IMR-90 (cell line): ENCODE measurements around the gene DPYD. TPM values are rescaled to one million over a fixed set of nuclear protein-coding genes. Genes with fewer than 3 reads are reported as not detected.

Experiments
- ATAC-seq: fragments of 200-7000 bp; cut with Tn5 transposase; 2 replicates; pipeline ENCODE4 v1.9.1; 2020; ENCODE audit warnings: low read depth, mild to moderate bottlenecking, moderate library complexity
- BruUV-seq: library from RNA; stranded (reverse); fragments of 400-500 nt; replicated peaks from 2 replicates; lab custom pipeline; 2021; lab: Mats Ljungman, UMichigan
- CTCF ChIA-PET: fragments of 300-600 bp; formaldehyde crosslinking; extraction: SDS; loops from one replicate; lab custom pipeline; 2021; ENCODE audit warnings: antibody characterized with exemption; lab: Yijun Ruan, JAX
- POLR2A ChIA-PET: fragments of 300-600 bp; sonication (Branson Sonifier 250); formaldehyde crosslinking; loops from one replicate; lab custom pipeline; 2022; ENCODE audit warnings: antibody characterized with exemption; ENCODE audit not compliant: unreplicated experiment; lab: Charles Lee
- DNase-seq: peaks from one replicate; pipeline ENCODE4 v3.0.0; 2013
- H2AFZ ChIP-seq: replicated peaks from 2 replicates; pipeline ENCODE3; 2013; ENCODE audit warnings: low read length, mild to moderate bottlenecking; ENCODE audit not compliant: poor library complexity
- H2AK5ac ChIP-seq: 2 replicates; pipeline ENCODE4 v1.6.1; 2013; ENCODE audit warnings: low read depth, low read length, inconsistent platforms
- H2AK9ac ChIP-seq: replicated peaks from 2 replicates; pipeline ENCODE3; 2013; ENCODE audit warnings: mild to moderate bottlenecking, low read depth, low read length, moderate library complexity; ENCODE audit not compliant: poor library complexity
- H2BK120ac ChIP-seq: 2 replicates; pipeline ENCODE4 v1.6.1; 2013; ENCODE audit warnings: low read depth, low read length, inconsistent platforms
- H2BK15ac ChIP-seq: 3 replicates; pipeline ENCODE4 v1.6.1; 2013; ENCODE audit warnings: low read depth, low read length, inconsistent platforms
- H2BK20ac ChIP-seq: 2 replicates; pipeline ENCODE4 v1.6.1; 2013; ENCODE audit warnings: low read depth, mild to moderate bottlenecking, inconsistent platforms, low read length, moderate library complexity
- H2BK5ac ChIP-seq: 2 replicates; pipeline ENCODE4 v1.6.1; 2013; ENCODE audit warnings: mild to moderate bottlenecking, low read depth, low read length, inconsistent platforms; ENCODE audit not compliant: poor library complexity, severe bottlenecking
- H3K14ac ChIP-seq: replicated peaks from 2 replicates; pipeline ENCODE4 v1.6.1; 2013; ENCODE audit warnings: low read depth, low read length, inconsistent platforms
- H3K18ac ChIP-seq: 2 replicates; pipeline ENCODE4 v1.6.1; 2013; ENCODE audit warnings: low read depth, low read length, control low read depth
- H3K23ac ChIP-seq: 2 replicates; pipeline ENCODE4 v1.6.1; 2013; ENCODE audit warnings: low read depth, low read length, inconsistent platforms
- H3K27ac ChIP-seq: 2 replicates; pipeline ENCODE4 v1.5.1; 2013; ENCODE audit warnings: mild to moderate bottlenecking, control low read depth, low read length; ENCODE audit not compliant: insufficient read depth
- H3K27me3 ChIP-seq: 2 replicates; pipeline ENCODE4 v1.6.1; 2013; ENCODE audit warnings: low read length; ENCODE audit not compliant: control insufficient read depth, insufficient read depth
- H3K36me3 ChIP-seq: 2 replicates; pipeline ENCODE4 v1.6.1; 2013; ENCODE audit warnings: low read length, mixed read lengths; ENCODE audit not compliant: control insufficient read depth, insufficient read depth
- H3K4ac ChIP-seq: 2 replicates; pipeline ENCODE4 v1.6.1; 2013; ENCODE audit warnings: low read depth, low read length, inconsistent platforms
- H3K4me1 ChIP-seq: 2 replicates; pipeline ENCODE4 v1.6.1; 2013; ENCODE audit warnings: low read length, mixed read lengths; ENCODE audit not compliant: control insufficient read depth, insufficient read depth
- H3K4me2 ChIP-seq: 2 replicates; pipeline ENCODE4 v1.6.1; 2013; ENCODE audit warnings: low read depth, mild to moderate bottlenecking, control low read depth, low read length, moderate library complexity
- H3K4me3 ChIP-seq: 2 replicates; pipeline ENCODE4 v1.5.1; 2013; ENCODE audit warnings: low read depth, mild to moderate bottlenecking, control low read depth, low read length, moderate library complexity; ENCODE audit not compliant: insufficient read depth
- H3K56ac ChIP-seq: 2 replicates; pipeline ENCODE4 v1.6.1; 2013; ENCODE audit warnings: low read length, inconsistent platforms; ENCODE audit not compliant: insufficient read depth; ENCODE audit errors: extremely low read depth
- H3K79me1 ChIP-seq, 2 experiments: 2 replicates each; pipeline ENCODE4 v1.6.1; 2013; ENCODE audit warnings: low read length in 2 of 2, inconsistent platforms in 1 of 2, low read depth in 1 of 2
- H3K9ac ChIP-seq: 2 replicates; pipeline ENCODE4 v1.6.1; 2013; ENCODE audit warnings: low read depth, low read length, control low read depth
- H3K9me1 ChIP-seq: 2 replicates; pipeline ENCODE4 v1.6.1; 2013; ENCODE audit warnings: low read length, inconsistent platforms; ENCODE audit not compliant: insufficient read depth
- H3K9me3 ChIP-seq: 2 replicates; pipeline ENCODE4 v1.6.1; 2013; ENCODE audit warnings: low read length; ENCODE audit not compliant: control insufficient read depth, insufficient read depth
- H4K20me1 ChIP-seq: 2 replicates; pipeline ENCODE4 v1.6.1; 2013; ENCODE audit warnings: low read length, inconsistent platforms; ENCODE audit not compliant: insufficient read depth
- H4K5ac ChIP-seq: 2 replicates; pipeline ENCODE4 v1.6.1; 2013; ENCODE audit warnings: mild to moderate bottlenecking, low read depth, low read length, control low read depth
- H4K8ac ChIP-seq, 2 experiments: 2 replicates each; pipeline ENCODE4 v1.6.1; 2013; ENCODE audit warnings: low read depth in 2 of 2, low read length in 2 of 2, control low read depth in 1 of 2, inconsistent platforms in 1 of 2
- H4K91ac ChIP-seq: 2 replicates; pipeline ENCODE4 v1.6.1; 2013; ENCODE audit warnings: low read depth, low read length, inconsistent platforms; ENCODE audit not compliant: insufficient read depth
- CEBPB ChIP-seq: IDR thresholded peaks from 2 replicates; pipeline ENCODE4 v1.6.1; 2012; ENCODE audit warnings: low read depth, low read length, improper control_type of control experiment
- CHD1 ChIP-seq: IDR thresholded peaks from 2 replicates; pipeline ENCODE4 v1.6.1; 2012; ENCODE audit warnings: low read depth, low read length, improper control_type of control experiment
- FOS ChIP-seq: fragments of 150-350 bp; IDR thresholded peaks from 2 replicates; pipeline ENCODE4 v1.6.1; 2016; ENCODE audit warnings: low read depth, low read length
- MAFK ChIP-seq: IDR thresholded peaks from 2 replicates; pipeline ENCODE4 v1.6.1; 2012; ENCODE audit warnings: low read depth, low read length, improper control_type of control experiment
- MAZ ChIP-seq: IDR thresholded peaks from 2 replicates; pipeline ENCODE4 v1.6.1; 2012; ENCODE audit warnings: low read depth, mild to moderate bottlenecking, low read length, improper control_type of control experiment, moderate library complexity, borderline replicate concordance
- MXI1 ChIP-seq: IDR thresholded peaks from 2 replicates; pipeline ENCODE4 v1.6.1; 2012; ENCODE audit warnings: low read depth, mild to moderate bottlenecking, low read length, moderate library complexity, borderline replicate concordance
- NFE2L2 ChIP-seq: fragments of 150-350 bp; IDR thresholded peaks from 2 replicates; pipeline ENCODE4 v1.6.1; 2016; ENCODE audit warnings: low read depth, mild to moderate bottlenecking, low read length
- POLR2A ChIP-seq: IDR thresholded peaks from 2 replicates; pipeline ENCODE4 v1.6.1; 2012; ENCODE audit warnings: mild to moderate bottlenecking, low read depth, low read length
- RAD21 ChIP-seq: IDR thresholded peaks from 2 replicates; pipeline ENCODE4 v1.6.1; 2012; ENCODE audit warnings: low read length, improper control_type of control experiment
- RCOR1 ChIP-seq: IDR thresholded peaks from 2 replicates; pipeline ENCODE4 v1.6.1; 2012; ENCODE audit warnings: mild to moderate bottlenecking, low read length, improper control_type of control experiment; ENCODE audit not compliant: insufficient replicate concordance
- RFX5 ChIP-seq: IDR thresholded peaks from 2 replicates; pipeline ENCODE4 v1.8.0; 2012; ENCODE audit warnings: low read depth, mild to moderate bottlenecking, low read length, moderate library complexity
- WGBS, 2 experiments: methylation state at CpG; one replicate each; pipeline versions ENCODE4 v1.1.5 to v1.1.7; 2013; ENCODE audit warnings: missing lambda C conversion rate in 2 of 2; ENCODE audit not compliant: insufficient read length in 1 of 2; ENCODE audit errors: extremely low coverage in 2 of 2; 5-methylcytosine and 5-hydroxymethylcytosine counted together
- dilution Hi-C: fragments of 300-500 bp; cut with HindIII; formaldehyde crosslinking; loops from one replicate; pipeline ENCODE4 v1.14.3; 2018; ENCODE audit warnings: low sequenced_read_pairs; ENCODE audit not compliant: unreplicated experiment
- in situ Hi-C: fragments of 300-500 bp; cut with MboI; formaldehyde crosslinking; loops from 3 replicates; pipeline ENCODE4 v1.14.3; 2019; ENCODE audit warnings: low sequenced_read_pairs, inconsistent platforms, mixed read lengths
- intact Hi-C: fragments of 100-400 bp; cut with micrococcal nuclease; formaldehyde crosslinking; loops from 2 replicates; pipeline ENCODE4 v1.10.0; 2022
- polyA plus RNA-seq, 3 experiments: library from polyadenylated mRNA; depleted of rRNA; stranded (reverse); fragments of >200 nt; gene quantifications; 2 replicates each; pipeline ENCODE4 v1.2.3, GENCODE V29; 2012; ENCODE audit warnings: low replicate concordance in 1 of 3
- total RNA-seq: library from RNA; depleted of rRNA; stranded (reverse); fragments of >200 nt; gene quantifications from 2 replicates; pipeline ENCODE4 v1.2.3, GENCODE V29; 2012
- TF ChIP-seq, protein P1 (sequence below): fragments of 150-350 bp; IDR thresholded peaks from 2 replicates; pipeline ENCODE4 v1.6.1; 2017; ENCODE audit warnings: mild to moderate bottlenecking, antibody characterized with exemption, low read length, low read depth
- TF ChIP-seq, protein P2 (sequence below): conservative IDR thresholded peaks from 2 replicates; pipeline ENCODE4 v1.5.1; 2012; ENCODE audit warnings: mild to moderate bottlenecking, low read depth, low read length, improper control_type of control experiment
- TF ChIP-seq, protein P3 (sequence below): fragments of 150-350 bp; IDR thresholded peaks from 2 replicates; pipeline ENCODE4 v1.6.1; 2016; ENCODE audit warnings: low read depth, mild to moderate bottlenecking, low read length, moderate library complexity, borderline replicate concordance

The DPYD gene
- total and polyA plus RNA-seq, 2 of the 4 experiments (the other 2 are of a cell fraction) = 9.3 to 47.3 TPM

DNA sequence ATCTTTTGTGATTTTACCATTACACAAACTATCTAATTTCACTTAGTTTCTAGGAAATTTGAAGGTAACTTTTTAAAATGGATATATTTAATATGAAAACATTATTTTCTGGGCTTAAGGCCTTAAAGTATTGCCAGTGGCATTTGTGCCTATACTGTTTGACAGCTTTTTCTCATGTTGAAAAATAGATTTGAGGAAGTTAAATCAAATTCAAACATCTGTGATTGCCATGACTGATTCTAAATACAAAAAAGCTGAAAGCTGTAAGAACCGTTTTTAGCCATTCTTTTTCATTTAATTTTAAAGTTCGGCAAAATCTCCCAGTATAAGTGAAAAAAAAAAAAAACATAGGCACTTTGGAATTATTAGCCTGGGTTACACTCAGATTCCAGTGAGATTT lies 301.1 kb downstream of the DPYD start:
- no peaks in the 10 kb centered on the region for H3K36me3 ChIP-seq

More for the DNA sequence above, 301.1 kb downstream of the DPYD start:
- H2BK20ac ChIP-seq = no peak overlapping the region
- no peak overlapping the region for H3K14ac ChIP-seq
- no peak overlapping the region for H3K23ac ChIP-seq
- H3K18ac ChIP-seq = no peak overlapping the region
- H2BK120ac ChIP-seq = no peak overlapping the region
- H3K27ac ChIP-seq = no peak overlapping the region
- no peak overlapping the region for H2BK5ac ChIP-seq
- H2AFZ ChIP-seq = no peak overlapping the region
- no peaks in the 10 kb centered on the region; a peak in 1 of 4 replicates for H3K79me1 ChIP-seq
- H2AK5ac ChIP-seq = no peak overlapping the region
- no peaks in the 10 kb centered on the region for H4K20me1 ChIP-seq
- dilution Hi-C loops (no loop called here), in situ Hi-C loops (no loop called here), intact Hi-C loops (no loop called here)
- no peak overlapping the region for H4K8ac ChIP-seq
- ATAC-seq (no peak), DNase-seq (no peak)
- H3K9me3 ChIP-seq = no peaks in the 10 kb centered on the region
- no peak for TF ChIP-seq MXI1
- TF ChIP-seq MAFK = no peak
- no peak for TF ChIP-seq RCOR1
- no peak for TF ChIP-seq CHD1
- TF ChIP-seq RAD21 = no peak
- TF ChIP-seq, protein P1, sequence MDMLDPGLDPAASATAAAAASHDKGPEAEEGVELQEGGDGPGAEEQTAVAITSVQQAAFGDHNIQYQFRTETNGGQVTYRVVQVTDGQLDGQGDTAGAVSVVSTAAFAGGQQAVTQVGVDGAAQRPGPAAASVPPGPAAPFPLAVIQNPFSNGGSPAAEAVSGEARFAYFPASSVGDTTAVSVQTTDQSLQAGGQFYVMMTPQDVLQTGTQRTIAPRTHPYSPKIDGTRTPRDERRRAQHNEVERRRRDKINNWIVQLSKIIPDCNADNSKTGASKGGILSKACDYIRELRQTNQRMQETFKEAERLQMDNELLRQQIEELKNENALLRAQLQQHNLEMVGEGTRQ = no peak
- TF ChIP-seq NFE2L2 = no peak
- no peak for TF ChIP-seq CEBPB
- no peak for TF ChIP-seq FOS
- TF ChIP-seq, protein P2, sequence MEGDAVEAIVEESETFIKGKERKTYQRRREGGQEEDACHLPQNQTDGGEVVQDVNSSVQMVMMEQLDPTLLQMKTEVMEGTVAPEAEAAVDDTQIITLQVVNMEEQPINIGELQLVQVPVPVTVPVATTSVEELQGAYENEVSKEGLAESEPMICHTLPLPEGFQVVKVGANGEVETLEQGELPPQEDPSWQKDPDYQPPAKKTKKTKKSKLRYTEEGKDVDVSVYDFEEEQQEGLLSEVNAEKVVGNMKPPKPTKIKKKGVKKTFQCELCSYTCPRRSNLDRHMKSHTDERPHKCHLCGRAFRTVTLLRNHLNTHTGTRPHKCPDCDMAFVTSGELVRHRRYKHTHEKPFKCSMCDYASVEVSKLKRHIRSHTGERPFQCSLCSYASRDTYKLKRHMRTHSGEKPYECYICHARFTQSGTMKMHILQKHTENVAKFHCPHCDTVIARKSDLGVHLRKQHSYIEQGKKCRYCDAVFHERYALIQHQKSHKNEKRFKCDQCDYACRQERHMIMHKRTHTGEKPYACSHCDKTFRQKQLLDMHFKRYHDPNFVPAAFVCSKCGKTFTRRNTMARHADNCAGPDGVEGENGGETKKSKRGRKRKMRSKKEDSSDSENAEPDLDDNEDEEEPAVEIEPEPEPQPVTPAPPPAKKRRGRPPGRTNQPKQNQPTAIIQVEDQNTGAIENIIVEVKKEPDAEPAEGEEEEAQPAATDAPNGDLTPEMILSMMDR = no peak
- no peak for TF ChIP-seq RFX5
- TF ChIP-seq MAZ = no peak
- TF ChIP-seq POLR2A = no peak
- TF ChIP-seq, protein P3, sequence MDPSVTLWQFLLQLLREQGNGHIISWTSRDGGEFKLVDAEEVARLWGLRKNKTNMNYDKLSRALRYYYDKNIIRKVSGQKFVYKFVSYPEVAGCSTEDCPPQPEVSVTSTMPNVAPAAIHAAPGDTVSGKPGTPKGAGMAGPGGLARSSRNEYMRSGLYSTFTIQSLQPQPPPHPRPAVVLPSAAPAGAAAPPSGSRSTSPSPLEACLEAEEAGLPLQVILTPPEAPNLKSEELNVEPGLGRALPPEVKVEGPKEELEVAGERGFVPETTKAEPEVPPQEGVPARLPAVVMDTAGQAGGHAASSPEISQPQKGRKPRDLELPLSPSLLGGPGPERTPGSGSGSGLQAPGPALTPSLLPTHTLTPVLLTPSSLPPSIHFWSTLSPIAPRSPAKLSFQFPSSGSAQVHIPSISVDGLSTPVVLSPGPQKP = no peak
- no peak overlapping the region for H2BK15ac ChIP-seq
- H3K9me1 ChIP-seq = no peaks in the 10 kb centered on the region
- no peak overlapping the region for H4K91ac ChIP-seq
- H3K9ac ChIP-seq = no peak overlapping the region
- H3K27me3 ChIP-seq = no peaks in the 10 kb centered on the region
- H2AK9ac ChIP-seq = no peak overlapping the region
- H3K4me2 ChIP-seq = no peak overlapping the region
- BruUV-seq = no TSS peak
- no CpG with 5 or more reads among the region's 2 CpGs for WGBS, 2 experiments
- no peak overlapping the region for H3K4me3 ChIP-seq
- no peak overlapping the region for H3K56ac ChIP-seq
- POLR2A ChIA-PET = no interaction called here
- H3K4ac ChIP-seq = no peak overlapping the region
- CTCF ChIA-PET = interaction anchor here (0.6 kb wide), 1 partner anchor 1621 kb away, joined by 5 read pairs; no protein-coding TSS in a partner anchor
- no peak overlapping the region for H4K5ac ChIP-seq
- H3K4me1 ChIP-seq = no peaks in the 10 kb centered on the region
